Measurements from ENCODE around the gene RBM14. TPM values are rescaled to one million over a fixed set of nuclear protein-coding genes. Genes with fewer than 3 reads are reported as not detected.

Gene RBM14
- polyA plus RNA-seq, 1 donor (not counting 4 experiments of a cell fraction or from before 2014, with no cell fraction given): 16.6 TPM

DNA sequence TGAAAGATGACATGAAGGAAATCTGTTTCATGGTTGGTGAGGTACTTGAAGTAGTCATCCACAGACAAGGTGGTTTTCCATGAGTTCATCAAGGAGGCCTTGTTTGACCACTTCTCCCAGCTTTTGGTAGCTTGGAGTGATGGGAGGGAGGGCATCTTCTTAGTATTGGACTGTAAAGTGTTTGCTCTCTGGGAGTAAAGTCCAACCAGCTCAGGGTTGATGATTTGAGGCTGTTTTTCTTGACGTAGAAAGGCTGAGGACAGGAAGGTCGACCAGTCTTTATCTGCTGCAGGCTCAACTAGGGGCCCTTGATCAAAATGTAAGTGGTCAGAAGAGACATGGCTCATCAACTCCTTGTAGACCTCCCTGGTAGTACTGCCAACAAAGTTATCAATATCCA lies 25.3 kb upstream of the RBM14 start:
- Histone ChIP-seq H3K36me3 (ENCODE audit: control insufficient read depth in 2 of 2, extremely low read depth in 1 of 2, insufficient read depth in 2 of 2, low read length in 2 of 2) (no peaks in the 10 kb centered on the region), H3K4me1 (ENCODE audit: control insufficient read depth, extremely low read depth, insufficient read depth, low read length) (peaks cover 11% of the 10 kb centered on the region), H2AFZ (ENCODE audit: control insufficient read depth, low read length) (no peak overlapping the region), H3K27ac (ENCODE audit: control insufficient read depth, insufficient read depth, low read length) (no peak overlapping the region), H3K79me2 (ENCODE audit: control insufficient read depth, insufficient read depth, low read length) (peaks cover 6% of the 10 kb centered on the region), H3K9ac (ENCODE audit: control insufficient read depth, extremely low read depth, insufficient read depth, low read length) (no peak overlapping the region), H3K27me3 (ENCODE audit: control insufficient read depth, extremely low read depth, insufficient read depth, low read length) (no peaks in the 10 kb centered on the region), H3K4me3 (ENCODE audit: control insufficient read depth in 2 of 3, extremely low read depth in 1 of 3, insufficient read depth in 2 of 3, low read depth in 1 of 3, low read length in 3 of 3) (no peak overlapping the region), H3K9me1 (ENCODE audit: control insufficient read depth, extremely low read depth, insufficient read depth, low read length) (no peaks in the 10 kb centered on the region), H3K4me2 (ENCODE audit: control insufficient read depth, extremely low read depth, insufficient read depth, low read depth, low read length) (no peak overlapping the region), H4K20me1 (ENCODE audit: control insufficient read depth, extremely low read depth, insufficient read depth, low read length) (no peaks in the 10 kb centered on the region), H3K9me3 (ENCODE audit: control insufficient read depth, low read depth, low read length) (no peaks in the 10 kb centered on the region)
- FAIRE-seq: no peak
- dilution Hi-C loops (cut with MboI; ENCODE audit: extremely low pct_ligation_motif_present, low sequenced_read_pairs): no loop called here
- TF ChIP-seq, protein P1, sequence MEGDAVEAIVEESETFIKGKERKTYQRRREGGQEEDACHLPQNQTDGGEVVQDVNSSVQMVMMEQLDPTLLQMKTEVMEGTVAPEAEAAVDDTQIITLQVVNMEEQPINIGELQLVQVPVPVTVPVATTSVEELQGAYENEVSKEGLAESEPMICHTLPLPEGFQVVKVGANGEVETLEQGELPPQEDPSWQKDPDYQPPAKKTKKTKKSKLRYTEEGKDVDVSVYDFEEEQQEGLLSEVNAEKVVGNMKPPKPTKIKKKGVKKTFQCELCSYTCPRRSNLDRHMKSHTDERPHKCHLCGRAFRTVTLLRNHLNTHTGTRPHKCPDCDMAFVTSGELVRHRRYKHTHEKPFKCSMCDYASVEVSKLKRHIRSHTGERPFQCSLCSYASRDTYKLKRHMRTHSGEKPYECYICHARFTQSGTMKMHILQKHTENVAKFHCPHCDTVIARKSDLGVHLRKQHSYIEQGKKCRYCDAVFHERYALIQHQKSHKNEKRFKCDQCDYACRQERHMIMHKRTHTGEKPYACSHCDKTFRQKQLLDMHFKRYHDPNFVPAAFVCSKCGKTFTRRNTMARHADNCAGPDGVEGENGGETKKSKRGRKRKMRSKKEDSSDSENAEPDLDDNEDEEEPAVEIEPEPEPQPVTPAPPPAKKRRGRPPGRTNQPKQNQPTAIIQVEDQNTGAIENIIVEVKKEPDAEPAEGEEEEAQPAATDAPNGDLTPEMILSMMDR (optimal IDR thresholded peaks at IDR 0.05 in 1 of 3, IDR thresholded peaks at IDR 0.05 in 1 of 3, conservative IDR thresholded peaks at IDR 0.05 in 1 of 3; ENCODE audit: extremely low read depth in 1 of 3, insufficient read depth in 2 of 3, low read length in 3 of 3): no peak
- no peak for TF ChIP-seq EZH2 (IDR thresholded peaks at IDR 0.05; ENCODE audit: low read length)
- no peak for DNase-seq (ENCODE audit: low read depth, low spot score)

DNA sequence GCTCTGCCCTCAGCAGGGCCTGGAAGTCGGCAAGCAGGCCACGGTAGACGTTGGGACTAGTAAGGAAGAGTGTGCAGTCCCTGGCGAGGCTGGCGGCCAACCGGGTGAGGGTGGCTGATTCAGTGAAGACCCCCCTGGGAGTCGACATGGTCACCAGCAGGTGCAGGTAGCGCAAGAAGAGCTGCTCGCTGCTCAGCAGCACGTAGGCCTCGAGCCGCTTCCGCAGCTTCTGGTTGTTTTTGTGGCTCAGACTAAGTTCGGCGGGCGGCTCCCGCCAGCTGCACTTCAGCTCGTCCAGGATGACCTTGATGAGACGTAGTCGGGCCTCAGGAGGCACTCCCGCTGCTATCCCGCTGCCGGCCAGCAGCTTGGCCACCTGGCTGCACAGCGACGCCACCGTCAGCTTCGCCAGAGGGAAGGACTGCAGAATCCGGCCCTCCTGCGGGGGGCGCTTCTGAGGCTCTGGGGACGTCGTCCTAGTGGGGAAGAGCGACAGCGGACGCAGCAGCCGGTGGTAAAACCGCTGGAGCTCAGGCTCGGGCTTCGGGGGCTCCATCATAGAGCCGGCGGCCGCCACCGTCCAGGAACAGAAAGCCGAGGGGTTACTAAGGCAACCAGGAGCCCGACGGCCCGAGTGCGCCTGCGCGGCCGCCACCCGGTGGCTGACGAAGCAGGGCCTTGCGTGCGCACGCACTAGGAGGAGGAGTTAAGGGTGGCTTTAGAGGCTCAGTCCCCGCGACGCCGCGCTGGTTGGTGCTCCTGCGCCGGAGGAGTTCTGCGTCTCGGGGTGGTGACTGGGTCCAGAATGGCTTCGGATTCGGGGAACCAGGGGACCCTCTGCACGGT lies 23.8 kb upstream of the RBM14 start, which contains the start of the genes CCDC87 and CCS:
TSS of gene CCDC87 (minus strand) at position 607 of the 846 bp plus-strand sequence. CDS start at position 559, 48 bp downstream.
TSS of gene CCS (plus strand) at position 729 of the 846 bp plus-strand sequence. CDS start at position 806, 77 bp downstream.
- Histone ChIP-seq H3K79me2 (ENCODE audit: control insufficient read depth, insufficient read depth, low read length) (peaks cover 6% of the 10 kb centered on the region), H3K4me3 (ENCODE audit: control insufficient read depth in 2 of 3, extremely low read depth in 1 of 3, insufficient read depth in 2 of 3, low read depth in 1 of 3, low read length in 3 of 3) (peak within 1 kb of the TSS; percentile 70 to 81 (median 76)), H3K9ac (ENCODE audit: control insufficient read depth, extremely low read depth, insufficient read depth, low read length) (peak within 1 kb of the TSS; percentile 82), H3K9me3 (ENCODE audit: control insufficient read depth, low read depth, low read length) (no peaks in the 10 kb centered on the region), H3K27ac (ENCODE audit: control insufficient read depth, insufficient read depth, low read length) (peak within 1 kb of the TSS; percentile 63), H3K4me2 (ENCODE audit: control insufficient read depth, extremely low read depth, insufficient read depth, low read depth, low read length) (peak within 1 kb of the TSS; percentile 99), H3K36me3 (ENCODE audit: control insufficient read depth in 2 of 2, extremely low read depth in 1 of 2, insufficient read depth in 2 of 2, low read length in 2 of 2) (no peaks in the 10 kb centered on the region), H2AFZ (ENCODE audit: control insufficient read depth, low read length) (peak within 1 kb of the TSS; percentile 98), H3K9me1 (ENCODE audit: control insufficient read depth, extremely low read depth, insufficient read depth, low read length) (no peaks in the 10 kb centered on the region), H3K4me1 (ENCODE audit: control insufficient read depth, extremely low read depth, insufficient read depth, low read length) (peaks cover 11% of the 10 kb centered on the region), H3K27me3 (ENCODE audit: control insufficient read depth, extremely low read depth, insufficient read depth, low read length) (no peaks in the 10 kb centered on the region), H4K20me1 (ENCODE audit: control insufficient read depth, extremely low read depth, insufficient read depth, low read length) (no peaks in the 10 kb centered on the region)
- FAIRE-seq (no peak), DNase-seq (ENCODE audit: low read depth, low spot score) (no peak)
- no peak for TF ChIP-seq EZH2 (IDR thresholded peaks at IDR 0.05; ENCODE audit: low read length)
- TF ChIP-seq, protein P1 (optimal IDR thresholded peaks at IDR 0.05 in 1 of 3, IDR thresholded peaks at IDR 0.05 in 1 of 3, conservative IDR thresholded peaks at IDR 0.05 in 1 of 3; ENCODE audit: extremely low read depth in 1 of 3, insufficient read depth in 2 of 3, low read length in 3 of 3): peak; percentile 60 to 85 (median 61)
- dilution Hi-C loops (cut with MboI; ENCODE audit: extremely low pct_ligation_motif_present, low sequenced_read_pairs): no loop called here

Measured in keratinocyte (primary cell).